Measurements from ENCODE around the gene CDC27.
"Not testable (repeated sequence)": the region's sequence is repeated elsewhere in the genome, so short reads cannot be mapped to it uniquely, and the experiment has no call there.

The CDC27 gene

DNA sequence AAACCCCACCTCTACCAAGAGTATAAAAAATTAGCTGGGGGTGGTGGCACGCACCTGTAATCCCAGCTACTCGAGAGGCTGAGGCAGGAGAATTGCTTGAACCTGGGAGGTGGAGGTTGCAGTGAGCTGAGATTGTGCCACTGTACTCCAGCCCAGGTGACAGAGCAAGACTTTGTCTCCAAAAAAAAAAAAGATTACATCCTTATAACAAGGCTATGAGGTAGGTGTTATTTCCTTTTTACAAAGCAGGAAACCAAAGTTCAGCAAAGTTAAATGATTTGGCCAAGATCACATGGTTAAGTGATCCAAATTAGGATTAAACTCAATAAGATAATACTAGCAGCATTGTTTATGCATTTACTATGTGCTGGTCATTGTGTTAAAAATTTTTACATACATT lies 28.2 kb upstream of the CDC27 start:
- H4K8ac ChIP-seq (ENCODE audit: low read depth, low read length); H2BK5ac ChIP-seq (ENCODE audit: low read length); H3K4me2 ChIP-seq (ENCODE audit: low read length): not testable (repeated sequence)

DNA sequence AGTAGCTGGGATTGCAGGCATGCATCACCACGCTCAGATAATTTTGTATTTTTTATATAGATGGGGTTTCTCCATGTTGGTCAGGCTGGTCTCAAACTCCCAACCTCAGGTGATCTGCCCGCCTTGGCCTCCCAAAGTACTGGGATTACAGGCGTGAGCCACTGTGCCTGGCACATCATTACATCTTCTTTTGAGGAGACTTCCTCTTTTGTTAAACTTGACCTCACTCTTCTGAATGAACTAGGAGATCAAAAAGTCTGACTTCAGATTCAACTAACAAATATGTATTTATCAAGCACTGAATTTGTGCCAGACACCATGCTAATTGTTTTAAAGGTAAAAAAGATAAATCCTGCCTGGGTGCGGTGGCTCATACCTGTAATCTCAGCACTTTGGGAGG lies 27.7 kb upstream of the CDC27 start:
- H3K27ac ChIP-seq (ENCODE audit: low read depth, low read length); H3K23ac ChIP-seq (ENCODE audit: low read length); H4K8ac ChIP-seq (ENCODE audit: low read depth, low read length); H2BK15ac ChIP-seq (replicated peaks; ENCODE audit: low read depth); H2BK5ac ChIP-seq (ENCODE audit: low read length); H3K4me1 ChIP-seq (ENCODE audit: control insufficient read depth, low read depth, low read length); H3K4me2 ChIP-seq (ENCODE audit: low read length); H3K27me3 ChIP-seq (ENCODE audit: insufficient read depth, low read length, poor library complexity); H4K5ac ChIP-seq (ENCODE audit: low read length); H3K79me1 ChIP-seq (ENCODE audit: low read length); H3K56ac ChIP-seq (ENCODE audit: low read length); H3K79me2 ChIP-seq (ENCODE audit: control insufficient read depth, insufficient read depth, low read length); H3K9ac ChIP-seq (ENCODE audit: low read length); H3K18ac ChIP-seq (ENCODE audit: low read length); H2AK5ac ChIP-seq (ENCODE audit: low read length); H3K4ac ChIP-seq (ENCODE audit: low read depth, low read length); H2BK120ac ChIP-seq (ENCODE audit: low read depth, low read length); H3K36me3 ChIP-seq (ENCODE audit: control insufficient read depth, insufficient read depth, low read length); H3K4me3 ChIP-seq (ENCODE audit: low read length); DNase-seq: not testable (repeated sequence)
- WGBS (ENCODE audit: extremely low coverage, insufficient coverage, low lambda C conversion rate) = no CpG with 5 or more reads among the region's 4 CpGs

More for the DNA sequence above, 28.2 kb upstream of the CDC27 start:
- not testable (repeated sequence) for H3K56ac ChIP-seq (ENCODE audit: low read length); H2BK15ac ChIP-seq (replicated peaks; ENCODE audit: low read depth); H3K79me2 ChIP-seq (ENCODE audit: control insufficient read depth, insufficient read depth, low read length); H3K27ac ChIP-seq (ENCODE audit: low read depth, low read length); H3K23ac ChIP-seq (ENCODE audit: low read length); DNase-seq; H3K79me1 ChIP-seq (ENCODE audit: low read length); H2AK5ac ChIP-seq (ENCODE audit: low read length); H3K18ac ChIP-seq (ENCODE audit: low read length); H2BK120ac ChIP-seq (ENCODE audit: low read depth, low read length); H3K9ac ChIP-seq (ENCODE audit: low read length); H3K36me3 ChIP-seq (ENCODE audit: control insufficient read depth, insufficient read depth, low read length); H4K5ac ChIP-seq (ENCODE audit: low read length); H3K4ac ChIP-seq (ENCODE audit: low read depth, low read length); H3K4me1 ChIP-seq (ENCODE audit: control insufficient read depth, low read depth, low read length); H3K4me3 ChIP-seq (ENCODE audit: low read length); H3K27me3 ChIP-seq (ENCODE audit: insufficient read depth, low read length, poor library complexity)
- WGBS (ENCODE audit: extremely low coverage, insufficient coverage, low lambda C conversion rate) = no CpG with 5 or more reads among the region's 2 CpGs

DNA sequence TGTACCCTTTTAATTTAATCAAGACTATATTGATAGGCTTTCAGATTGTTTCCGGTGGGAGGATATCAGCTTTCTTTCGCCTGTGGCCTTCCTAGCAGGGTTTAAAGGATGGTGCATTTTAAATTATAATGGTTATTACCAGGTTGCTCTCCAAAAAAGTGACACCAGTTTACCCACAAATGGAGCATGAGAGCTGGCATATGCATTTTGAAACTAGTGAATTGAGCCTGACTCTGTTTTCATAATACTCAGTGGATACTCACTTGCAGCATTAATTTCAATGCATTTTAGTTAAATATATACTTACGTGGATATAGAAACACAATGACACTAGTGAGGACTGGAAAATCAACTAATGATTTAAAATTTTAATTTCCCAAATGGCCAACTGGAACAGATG lies 25.8 kb upstream of the CDC27 start:
- Histone ChIP-seq H2BK120ac (ENCODE audit: low read depth, low read length) (no peak overlapping the region), H4K5ac (ENCODE audit: low read length) (no peak overlapping the region)
- WGBS (ENCODE audit: extremely low coverage, insufficient coverage, low lambda C conversion rate) = no CpG with 5 or more reads among the region's 3 CpGs

DNA sequence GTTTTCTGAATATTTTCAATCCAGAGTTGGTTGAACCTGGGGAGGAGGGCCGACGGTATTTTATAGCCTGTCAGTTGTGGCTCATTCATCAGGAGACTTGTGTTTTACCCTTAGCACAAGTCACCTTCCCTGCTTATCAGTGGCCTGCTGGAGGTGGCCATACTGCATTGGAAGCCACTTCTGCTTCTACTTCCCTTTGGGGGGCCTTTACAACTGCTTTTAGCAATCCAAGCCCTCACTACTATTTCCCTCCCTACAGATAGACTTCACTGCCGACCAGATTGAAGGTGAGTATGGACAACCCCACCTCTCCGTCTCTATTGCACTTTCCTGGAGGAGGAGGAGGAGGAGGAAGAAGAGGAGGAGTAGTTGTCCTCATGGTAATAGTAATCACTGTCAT lies 24.4 kb upstream of the CDC27 start:
- Histone ChIP-seq H3K4me1 (ENCODE audit: control insufficient read depth, low read depth, low read length) (no peaks in the 10 kb centered on the region), H2AK5ac (ENCODE audit: low read length) (no peak overlapping the region), H2BK15ac (replicated peaks; ENCODE audit: low read depth) (no peak overlapping the region), H4K8ac (ENCODE audit: low read depth, low read length) (no peak overlapping the region), H2BK120ac (ENCODE audit: low read depth, low read length) (no peak overlapping the region), H3K4ac (ENCODE audit: low read depth, low read length) (no peak overlapping the region), H3K36me3 (ENCODE audit: control insufficient read depth, insufficient read depth, low read length) (no peaks in the 10 kb centered on the region), H3K27me3 (ENCODE audit: insufficient read depth, low read length, poor library complexity) (no peaks in the 10 kb centered on the region), H3K23ac (ENCODE audit: low read length) (no peak overlapping the region), H4K5ac (ENCODE audit: low read length) (no peak overlapping the region), H3K56ac (ENCODE audit: low read length) (no peak overlapping the region), H3K27ac (ENCODE audit: low read depth, low read length) (no peak overlapping the region), H3K4me2 (ENCODE audit: low read length) (no peak overlapping the region), H3K4me3 (ENCODE audit: low read length) (no peak overlapping the region), H3K79me2 (ENCODE audit: control insufficient read depth, insufficient read depth, low read length) (no peaks in the 10 kb centered on the region), H3K18ac (ENCODE audit: low read length) (no peak overlapping the region), H3K79me1 (ENCODE audit: low read length) (no peaks in the 10 kb centered on the region), H2BK5ac (ENCODE audit: low read length) (no peak overlapping the region), H3K9ac (ENCODE audit: low read length) (no peak overlapping the region)
- no peak for DNase-seq
- no CpG with 5 or more reads among the region's 4 CpGs for WGBS (ENCODE audit: extremely low coverage, insufficient coverage, low lambda C conversion rate)

More for the DNA sequence above, 25.8 kb upstream of the CDC27 start:
- H3K4me2 ChIP-seq (ENCODE audit: low read length) = no peak overlapping the region
- no peak overlapping the region for H2BK5ac ChIP-seq (ENCODE audit: low read length)
- H3K27ac ChIP-seq (ENCODE audit: low read depth, low read length) = no peak overlapping the region
- H3K79me1 ChIP-seq (ENCODE audit: low read length) = no peaks in the 10 kb centered on the region
- no peak overlapping the region for H3K4ac ChIP-seq (ENCODE audit: low read depth, low read length)
- no peak overlapping the region for H3K4me3 ChIP-seq (ENCODE audit: low read length)
- H3K18ac ChIP-seq (ENCODE audit: low read length) = no peak overlapping the region
- no peak overlapping the region for H3K56ac ChIP-seq (ENCODE audit: low read length)
- no peak overlapping the region for H3K23ac ChIP-seq (ENCODE audit: low read length)
- no peak overlapping the region for H2AK5ac ChIP-seq (ENCODE audit: low read length)
- H3K79me2 ChIP-seq (ENCODE audit: control insufficient read depth, insufficient read depth, low read length) = no peaks in the 10 kb centered on the region
- H4K8ac ChIP-seq (ENCODE audit: low read depth, low read length) = no peak overlapping the region
- H3K4me1 ChIP-seq (ENCODE audit: control insufficient read depth, low read depth, low read length) = peaks cover 3% of the 10 kb centered on the region
- H3K36me3 ChIP-seq (ENCODE audit: control insufficient read depth, insufficient read depth, low read length) = no peaks in the 10 kb centered on the region
- no peak overlapping the region for H2BK15ac ChIP-seq (replicated peaks; ENCODE audit: low read depth)
- H3K27me3 ChIP-seq (ENCODE audit: insufficient read depth, low read length, poor library complexity) = no peaks in the 10 kb centered on the region
- no peak overlapping the region for H3K9ac ChIP-seq (ENCODE audit: low read length)
- no peak for DNase-seq

DNA sequence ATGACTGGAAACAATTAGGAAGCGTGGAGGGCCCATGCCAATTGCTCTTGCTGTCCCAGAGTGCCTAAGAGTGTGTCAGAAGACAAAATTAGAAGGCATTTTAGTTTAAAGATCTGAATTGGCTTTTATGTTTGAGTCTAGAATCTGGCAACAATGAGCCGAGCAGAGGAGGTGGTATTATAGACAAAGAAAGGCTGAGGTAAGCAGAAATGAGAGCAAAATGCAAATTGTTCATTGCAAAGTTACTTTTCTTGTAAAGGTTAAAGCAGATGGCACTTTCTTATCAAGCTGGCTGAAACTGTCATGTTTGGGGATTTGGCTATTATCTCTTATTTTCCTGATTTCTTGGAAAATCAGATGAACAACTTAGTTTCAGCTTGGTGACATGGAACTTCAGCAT lies 23.4 kb upstream of the CDC27 start:
- H3K18ac ChIP-seq (ENCODE audit: low read length) = no peak overlapping the region
- H4K8ac ChIP-seq (ENCODE audit: low read depth, low read length) = no peak overlapping the region
- no peak overlapping the region for H3K4me2 ChIP-seq (ENCODE audit: low read length)
- H2BK15ac ChIP-seq (replicated peaks; ENCODE audit: low read depth) = no peak overlapping the region
- DNase-seq = no peak
- H4K5ac ChIP-seq (ENCODE audit: low read length) = no peak overlapping the region
- H3K4me3 ChIP-seq (ENCODE audit: low read length) = no peak overlapping the region
- H3K4ac ChIP-seq (ENCODE audit: low read depth, low read length) = no peak overlapping the region
- H3K4me1 ChIP-seq (ENCODE audit: control insufficient read depth, low read depth, low read length) = no peaks in the 10 kb centered on the region
- no peak overlapping the region for H3K27ac ChIP-seq (ENCODE audit: low read depth, low read length)
- H3K56ac ChIP-seq (ENCODE audit: low read length) = no peak overlapping the region
- no peaks in the 10 kb centered on the region for H3K79me1 ChIP-seq (ENCODE audit: low read length)
- no peak overlapping the region for H3K9ac ChIP-seq (ENCODE audit: low read length)
- no peak overlapping the region for H3K23ac ChIP-seq (ENCODE audit: low read length)
- whole genome bisulfite sequencing (ENCODE audit: extremely low coverage, insufficient coverage, low lambda C conversion rate) = no CpG with 5 or more reads among the region's 2 CpGs
- no peaks in the 10 kb centered on the region for H3K36me3 ChIP-seq (ENCODE audit: control insufficient read depth, insufficient read depth, low read length)
- no peak overlapping the region for H2AK5ac ChIP-seq (ENCODE audit: low read length)
- no peaks in the 10 kb centered on the region for H3K27me3 ChIP-seq (ENCODE audit: insufficient read depth, low read length, poor library complexity)
- H2BK120ac ChIP-seq (ENCODE audit: low read depth, low read length) = no peak overlapping the region
- no peak overlapping the region for H2BK5ac ChIP-seq (ENCODE audit: low read length)
- no peaks in the 10 kb centered on the region for H3K79me2 ChIP-seq (ENCODE audit: control insufficient read depth, insufficient read depth, low read length)

DNA sequence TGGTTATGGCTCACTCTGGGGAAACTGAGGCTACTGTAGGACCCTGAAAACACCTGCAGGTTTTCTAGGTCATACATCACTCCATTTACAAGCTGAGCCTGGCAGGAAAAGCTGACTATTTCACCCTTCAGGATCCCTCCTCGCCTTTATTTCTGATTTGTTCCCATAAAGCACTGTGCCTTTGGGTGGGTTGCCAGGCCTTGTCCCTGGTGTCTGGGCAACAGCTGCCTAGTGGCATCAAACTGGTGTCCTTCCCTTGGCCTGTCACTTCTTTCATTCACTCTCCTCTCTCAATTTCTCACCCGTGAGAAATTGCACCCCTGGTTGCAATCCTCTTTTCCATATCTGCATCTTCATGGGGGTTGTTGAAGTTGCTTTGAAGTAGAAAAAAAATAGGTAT lies 21.7 kb upstream of the CDC27 start:
- Histone ChIP-seq H3K36me3 (ENCODE audit: control insufficient read depth, insufficient read depth, low read length) (no peaks in the 10 kb centered on the region), H2BK15ac (replicated peaks; ENCODE audit: low read depth) (no peak overlapping the region), H3K27me3 (ENCODE audit: insufficient read depth, low read length, poor library complexity) (no peaks in the 10 kb centered on the region), H3K23ac (ENCODE audit: low read length) (no peak overlapping the region), H3K79me1 (ENCODE audit: low read length) (no peaks in the 10 kb centered on the region), H4K5ac (ENCODE audit: low read length) (no peak overlapping the region), H3K9ac (ENCODE audit: low read length) (no peak overlapping the region), H2AK5ac (ENCODE audit: low read length) (no peak overlapping the region), H2BK120ac (ENCODE audit: low read depth, low read length) (no peak overlapping the region), H3K4me1 (ENCODE audit: control insufficient read depth, low read depth, low read length) (peaks cover under 1% of the 10 kb centered on the region), H2BK5ac (ENCODE audit: low read length) (no peak overlapping the region), H3K4ac (ENCODE audit: low read depth, low read length) (no peak overlapping the region), H3K56ac (ENCODE audit: low read length) (no peak overlapping the region), H3K4me2 (ENCODE audit: low read length) (no peak overlapping the region), H4K8ac (ENCODE audit: low read depth, low read length) (no peak overlapping the region), H3K79me2 (ENCODE audit: control insufficient read depth, insufficient read depth, low read length) (no peaks in the 10 kb centered on the region), H3K18ac (ENCODE audit: low read length) (no peak overlapping the region), H3K4me3 (ENCODE audit: low read length) (no peak overlapping the region), H3K27ac (ENCODE audit: low read depth, low read length) (no peak overlapping the region)
- no peak for DNase-seq
- WGBS (ENCODE audit: extremely low coverage, insufficient coverage, low lambda C conversion rate) = no CpG with 5 or more reads among the region's 2 CpGs

Measured in mesendoderm (in vitro differentiated cells).